Measurements from ENCODE around the gene ADH6.

GRCh38 chr4:99221980-99222379 is 2.9 kb upstream of the ADH6 start:
- no peak for TF ChIP-seq EZH2phosphoT487 (IDR thresholded peaks at IDR 0.05; ENCODE audit: insufficient read depth, low read depth)
- no peak for TF ChIP-seq EZH2 (IDR thresholded peaks at IDR 0.05; ENCODE audit: insufficient read depth, poor library complexity, severe bottlenecking)
